HG02973 (cell line): ENCODE results near the gene GJC3.
"Not testable (repeated sequence)": the region's sequence is repeated elsewhere in the genome, so short reads cannot be mapped to it uniquely, and the experiment has no call there.

ENCODE experiments used
- ATAC-seq: cut with Tn5 transposase; IDR thresholded peaks from one replicate; pipeline ENCODE4 v1.9.1; 2021; ENCODE audit warnings: moderate library complexity; ENCODE audit not compliant: unreplicated experiment

GJC3 gene

GRCh38 chr7:99928994-99929729 lies at the start of gene GJC3:
TSS of gene GJC3 (minus strand) at chr7:99929620. CDS start at chr7:99929620, 0 bp downstream.
- ATAC-seq: no peak

- no peak for ATAC-seq
Observed at GRCh38 chr7:99976626-99977025, 47.2 kb upstream of the GJC3 start.

- ATAC-seq: no peak
Observed at GRCh38 chr7:99975782-99976521, 46.5 kb upstream of the GJC3 start, which contains the start of gene AZGP1. TSS of gene AZGP1 (minus strand) at chr7:99976031. CDS start at chr7:99976020, 11 bp downstream.

GRCh38 chr7:99974681-99975080 lies 45.3 kb upstream of the GJC3 start:
- no peak for ATAC-seq

GRCh38 chr7:99973817-99974216 lies 44.4 kb upstream of the GJC3 start:
- ATAC-seq: not testable (repeated sequence)

GRCh38 chr7:99971242-99971641 lies 41.8 kb upstream of the GJC3 start:
- ATAC-seq: no peak

- ATAC-seq: not testable (repeated sequence)
Observed at GRCh38 chr7:99969813-99970212, 40.4 kb upstream of the GJC3 start.

GRCh38 chr7:99969298-99969697 lies 39.9 kb upstream of the GJC3 start:
- no peak for ATAC-seq

GRCh38 chr7:99958564-99959227 lies 29.3 kb upstream of the GJC3 start:
- no peak for ATAC-seq

GRCh38 chr7:99955247-99955646 lies 25.8 kb upstream of the GJC3 start:
- no peak for ATAC-seq

GRCh38 chr7:99954643-99955042 lies 25.2 kb upstream of the GJC3 start:
- not testable (repeated sequence) for ATAC-seq

GRCh38 chr7:99953649-99954048 lies 24.2 kb upstream of the GJC3 start:
- no peak for ATAC-seq

- not testable (repeated sequence) for ATAC-seq
Observed at GRCh38 chr7:99952649-99953048, 23.2 kb upstream of the GJC3 start.

- ATAC-seq: not testable (repeated sequence)
Observed at GRCh38 chr7:99950819-99951218, 21.4 kb upstream of the GJC3 start.

- no peak for ATAC-seq
Observed at GRCh38 chr7:99949645-99950228, 20.3 kb upstream of the GJC3 start.

GRCh38 chr7:99947608-99948007 lies 18.2 kb upstream of the GJC3 start:
- ATAC-seq: no peak

- no peak for ATAC-seq
Observed at GRCh38 chr7:99944497-99945070, 15.2 kb upstream of the GJC3 start.

- ATAC-seq: no peak
Observed at GRCh38 chr7:99943641-99944496, 14.4 kb upstream of the GJC3 start.

- no peak for ATAC-seq
Observed at GRCh38 chr7:99938296-99938695, 8.9 kb upstream of the GJC3 start.

- not testable (repeated sequence) for ATAC-seq
Observed at GRCh38 chr7:99935009-99935408, 5.6 kb upstream of the GJC3 start.
